Stimulated activated CD4-positive, alpha-beta T cell treated with anti-CD3 and anti-CD28 coated beads, Interleukin-1b, Interleukin-23, amount 100 ng/mL, for 48 hours (primary cell): ENCODE data around the gene APOA1.

Experiments used
- DNase-seq: peaks from one replicate; pipeline ENCODE4 v3.0.0-alpha.2; 2020

Gene APOA1

GRCh38 chr11:116833491-116833815, 4.0 kb downstream of the APOA1 start:
- DNase-seq: no peak

- DNase-seq: no peak
Observed at GRCh38 chr11:116832350-116833290, 4.8 kb downstream of the APOA1 start.

GRCh38 chr11:116831790-116832349, 5.6 kb downstream of the APOA1 start:
- DNase-seq: no peak

GRCh38 chr11:116830184-116830912, 7.1 kb downstream of the APOA1 start:
- DNase-seq: no peak

DNA sequence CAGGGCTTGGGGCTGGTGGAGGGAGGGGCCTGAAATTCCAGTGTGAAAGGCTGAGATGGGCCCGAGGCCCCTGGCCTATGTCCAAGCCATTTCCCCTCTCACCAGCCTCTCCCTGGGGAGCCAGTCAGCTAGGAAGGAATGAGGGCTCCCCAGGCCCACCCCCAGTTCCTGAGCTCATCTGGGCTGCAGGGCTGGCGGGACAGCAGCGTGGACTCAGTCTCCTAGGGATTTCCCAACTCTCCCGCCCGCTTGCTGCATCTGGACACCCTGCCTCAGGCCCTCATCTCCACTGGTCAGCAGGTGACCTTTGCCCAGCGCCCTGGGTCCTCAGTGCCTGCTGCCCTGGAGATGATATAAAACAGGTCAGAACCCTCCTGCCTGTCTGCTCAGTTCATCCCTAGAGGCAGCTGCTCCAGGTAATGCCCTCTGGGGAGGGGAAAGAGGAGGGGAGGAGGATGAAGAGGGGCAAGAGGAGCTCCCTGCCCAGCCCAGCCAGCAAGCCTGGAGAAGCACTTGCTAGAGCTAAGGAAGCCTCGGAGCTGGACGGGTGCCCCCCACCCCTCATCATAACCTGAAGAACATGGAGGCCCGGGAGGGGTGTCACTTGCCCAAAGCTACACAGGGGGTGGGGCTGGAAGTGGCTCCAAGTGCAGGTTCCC, 7.8 kb downstream of the APOA1 start, which contains the start of gene APOC3:
APOC3 (plus strand) TSS at position 383 of the 659 bp plus-strand sequence. CDS start 676 bp downstream, outside the sequence.
- no peak for DNase-seq

DNA sequence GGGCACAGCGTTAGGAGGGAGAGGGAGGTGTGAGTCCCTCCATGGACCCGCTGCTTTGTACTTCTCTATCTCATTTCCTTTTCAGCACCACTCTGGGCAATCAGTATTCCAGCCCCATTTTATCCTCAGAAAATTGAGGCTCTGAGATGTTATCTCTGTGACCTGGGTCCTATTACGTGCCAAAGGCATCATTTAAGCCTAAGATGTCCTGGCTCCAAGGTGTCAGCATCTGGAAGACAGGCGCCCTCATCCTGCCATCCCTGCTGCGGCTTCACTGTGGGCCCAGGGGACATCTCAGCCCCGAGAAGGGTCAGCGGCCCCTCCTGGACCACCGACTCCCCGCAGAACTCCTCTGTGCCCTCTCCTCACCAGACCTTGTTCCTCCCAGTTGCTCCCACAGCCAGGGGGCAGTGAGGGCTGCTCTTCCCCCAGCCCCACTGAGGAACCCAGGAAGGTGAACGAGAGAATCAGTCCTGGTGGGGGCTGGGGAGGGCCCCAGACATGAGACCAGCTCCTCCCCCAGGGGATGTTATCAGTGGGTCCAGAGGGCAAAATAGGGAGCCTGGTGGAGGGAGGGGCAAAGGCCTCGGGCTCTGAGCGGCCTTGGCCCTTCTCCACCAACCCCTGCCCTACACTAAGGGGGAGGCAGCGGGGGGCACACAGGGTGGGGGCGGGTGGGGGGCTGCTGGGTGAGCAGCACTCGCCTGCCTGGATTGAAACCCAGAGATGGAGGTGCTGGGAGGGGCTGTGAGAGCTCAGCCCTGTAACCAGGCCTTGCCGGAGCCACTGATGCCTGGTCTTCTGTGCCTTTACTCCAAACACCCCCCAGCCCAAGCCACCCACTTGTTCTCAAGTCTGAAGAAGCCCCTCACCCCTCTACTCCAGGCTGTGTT, 8.5 kb downstream of the APOA1 start:
- no peak for DNase-seq

- no peak for DNase-seq
Observed at GRCh38 chr11:116827461-116827860, 10.0 kb downstream of the APOA1 start.

DNA sequence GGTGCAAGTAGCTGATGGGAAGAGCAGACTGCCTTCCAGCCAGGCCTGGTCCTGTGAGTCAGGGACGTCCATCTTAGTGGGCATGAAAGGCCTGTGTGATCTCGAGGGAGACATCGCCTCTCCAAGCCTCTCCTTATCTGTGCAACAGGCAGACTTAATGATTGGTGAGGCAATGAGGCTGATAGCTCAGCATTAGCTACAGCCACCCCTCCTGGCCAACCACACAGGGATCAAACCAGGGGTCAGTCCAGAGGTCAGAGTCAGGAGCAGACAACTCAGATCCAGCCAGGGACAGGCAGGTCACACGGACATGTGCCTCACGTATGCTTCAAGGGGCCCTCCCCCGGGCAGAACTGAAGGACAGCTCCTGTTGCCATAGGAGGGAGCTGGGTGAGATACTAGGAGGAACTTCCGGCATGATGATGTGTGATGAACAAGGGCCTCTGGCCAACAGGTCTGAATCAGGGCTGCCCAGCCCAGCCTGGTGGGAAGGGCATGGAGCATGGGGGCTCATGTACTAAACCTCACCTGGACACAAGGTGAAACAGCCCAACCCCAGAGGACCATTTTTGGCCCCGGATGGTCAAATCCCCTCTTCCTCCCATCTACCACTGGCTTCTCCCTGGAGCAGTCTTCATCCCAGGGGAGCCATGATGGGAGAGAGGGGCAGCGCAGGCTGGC, 10.5 kb downstream of the APOA1 start:
- no peak for DNase-seq

GRCh38 chr11:116825854-116826750, 11.3 kb downstream of the APOA1 start:
- no peak for DNase-seq

- no peak for DNase-seq
Observed at GRCh38 chr11:116825434-116825833, 12.0 kb downstream of the APOA1 start.

DNA sequence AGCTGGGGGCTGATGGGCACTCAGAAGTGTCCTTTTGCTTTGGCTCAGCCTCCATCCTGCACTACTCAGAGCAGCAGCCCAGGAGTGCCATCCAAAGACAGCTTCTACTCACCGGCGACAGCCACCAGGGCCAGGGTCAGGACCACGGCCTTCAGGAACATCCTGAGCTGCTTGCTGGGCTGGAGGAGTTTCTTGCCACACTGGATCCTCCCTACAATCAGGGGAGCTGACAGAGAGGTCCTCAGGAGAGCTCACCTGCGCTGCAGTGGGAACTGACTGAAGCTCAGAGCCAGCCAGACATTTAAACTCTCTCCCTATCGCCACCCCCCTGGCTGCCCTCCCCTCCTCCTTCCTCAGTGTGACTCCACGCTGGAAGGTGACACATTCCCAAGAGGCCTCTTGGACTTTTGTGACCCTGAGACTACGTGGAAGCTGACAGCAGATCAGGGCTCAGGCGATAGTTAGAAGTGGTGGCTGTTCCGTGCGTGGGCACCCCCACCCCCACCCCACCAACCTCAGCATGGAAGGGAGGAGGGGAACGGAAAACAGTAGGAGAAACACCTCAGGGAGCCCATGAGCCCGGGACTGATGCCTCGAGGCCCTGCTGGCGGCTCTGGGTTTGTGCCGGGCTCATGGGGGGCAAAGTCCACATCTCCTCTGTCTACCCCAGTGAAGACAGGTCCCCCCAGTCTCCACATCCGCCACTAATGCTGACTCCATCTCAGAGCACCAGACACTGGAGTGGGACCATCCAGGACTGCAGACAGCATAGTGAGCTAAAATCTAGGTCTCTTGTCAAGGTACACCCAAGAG, 14.2 kb downstream of the APOA1 start, which contains the start of gene APOA4:
APOA4 (minus strand) TSS at position 274 of the 813 bp plus-strand sequence; CDS start at position 161, 113 bp downstream.
- no peak for DNase-seq

DNA sequence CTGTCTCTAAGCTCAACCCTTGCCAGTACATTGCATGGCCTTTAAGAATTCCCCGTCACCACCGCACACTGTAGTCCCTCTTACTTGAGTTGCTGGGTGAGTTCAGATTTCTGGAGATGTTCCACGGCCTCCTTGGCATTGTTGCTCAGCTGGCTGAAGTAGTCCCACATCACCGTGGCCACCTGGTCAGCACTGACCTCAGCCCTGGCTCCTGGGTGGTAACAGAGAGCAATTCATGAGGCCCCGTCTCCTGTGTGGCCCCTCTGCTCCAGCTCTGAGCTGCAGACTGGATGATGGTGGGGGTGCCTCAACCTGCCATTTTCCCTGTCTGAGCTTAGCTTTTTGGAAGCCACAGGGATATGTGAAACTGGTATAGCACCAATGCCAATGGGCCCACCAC, 14.8 kb downstream of the APOA1 start:
- DNase-seq: no peak

DNA sequence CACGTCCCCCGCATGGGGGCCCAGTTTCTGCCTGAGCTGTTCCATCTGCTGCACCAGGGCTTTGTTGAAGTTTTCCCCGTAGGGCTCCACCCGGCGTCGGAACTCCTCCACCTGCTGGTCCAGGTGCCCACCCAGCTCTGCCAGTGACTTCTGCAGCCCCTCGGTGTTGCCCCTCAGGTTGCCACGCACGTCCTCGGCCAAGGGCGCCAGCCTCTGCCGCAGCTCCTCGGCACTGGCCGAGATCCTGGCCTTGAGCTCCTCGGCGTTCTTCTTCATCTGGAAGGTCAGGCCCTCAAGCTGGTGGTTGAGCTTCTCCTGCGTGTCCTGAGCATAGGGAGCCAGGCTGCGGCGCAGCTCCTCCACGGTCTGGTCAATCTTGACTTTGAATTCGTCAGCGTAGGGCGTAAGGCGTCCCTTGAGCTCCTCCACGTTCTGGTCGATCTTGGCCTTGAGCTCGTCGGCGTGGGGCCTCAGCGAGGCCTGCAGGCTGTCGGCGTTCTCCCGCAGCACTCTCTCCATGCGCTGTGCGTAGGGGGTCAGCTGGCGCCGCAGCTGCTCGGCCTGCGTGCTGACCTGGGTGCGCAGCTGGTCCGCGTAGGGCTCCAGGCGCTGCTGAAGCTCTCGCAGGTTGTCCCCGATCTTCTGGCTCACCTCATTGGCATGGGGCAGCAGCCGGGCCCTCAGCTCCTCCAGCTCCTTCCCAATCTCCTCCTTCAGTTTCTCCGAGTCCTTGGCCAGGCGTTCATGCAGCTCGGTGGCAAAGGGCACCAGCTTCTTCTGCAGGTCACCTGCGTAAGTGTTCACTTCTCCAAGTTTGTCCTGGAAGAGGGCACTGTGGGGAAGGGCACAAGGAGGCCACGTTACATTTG, 16.1 kb downstream of the APOA1 start:
- DNase-seq: no peak

- no peak for DNase-seq
Observed at GRCh38 chr11:116819049-116819448, 18.4 kb downstream of the APOA1 start.

DNA sequence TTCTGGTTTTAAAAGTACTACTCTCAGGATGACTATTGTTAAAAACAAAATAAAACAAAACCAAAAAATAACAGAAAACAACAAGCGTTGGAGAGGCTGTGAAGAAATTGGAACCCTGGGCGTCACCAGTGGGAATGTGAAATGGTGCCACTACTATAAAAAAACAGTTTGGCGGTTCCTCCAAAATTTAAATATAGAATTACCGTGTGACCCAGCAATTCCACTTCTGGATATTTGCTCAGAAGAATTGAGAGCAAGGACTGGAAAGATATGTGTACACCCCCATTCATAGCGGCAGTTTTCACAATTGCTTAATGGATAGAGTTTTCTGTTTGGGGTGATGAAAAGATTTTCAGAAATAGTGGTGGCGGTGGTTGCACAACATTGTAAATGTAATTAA, 22.9 kb downstream of the APOA1 start:
- DNase-seq: no peak

DNA sequence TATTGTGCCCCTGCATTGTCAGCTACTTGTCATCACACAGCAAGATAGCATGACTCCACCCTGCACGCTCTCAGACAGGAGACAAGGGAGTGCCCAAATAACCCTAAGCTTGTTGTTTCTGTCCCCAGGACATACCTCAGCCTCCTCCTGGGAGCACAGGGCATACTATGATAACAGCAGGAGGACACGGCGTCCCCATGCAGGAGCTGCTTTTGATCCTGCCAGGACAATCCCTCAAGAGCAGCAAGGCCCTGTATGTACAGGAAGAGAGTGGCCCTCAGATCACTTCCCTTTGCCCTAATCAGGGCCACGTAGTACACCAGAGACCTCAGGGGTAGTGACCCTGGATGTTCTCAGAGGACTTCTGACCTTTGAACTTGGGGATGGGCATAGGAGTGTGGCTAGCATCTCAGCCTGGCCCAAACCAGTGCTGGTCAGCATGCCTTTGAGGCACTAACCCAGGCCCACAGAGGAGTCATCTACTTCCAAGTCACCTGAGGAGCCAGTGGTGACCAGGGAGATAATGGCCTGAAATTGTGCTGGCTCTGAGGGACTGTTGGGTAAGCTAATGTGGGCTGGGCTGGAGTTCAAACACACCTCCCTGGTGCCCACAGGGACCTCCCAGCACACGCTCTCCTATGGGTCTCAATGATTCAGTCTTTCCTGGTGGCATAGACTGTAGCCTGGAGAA, 23.5 kb downstream of the APOA1 start:
- no peak for DNase-seq

- no peak for DNase-seq
Observed at GRCh38 chr11:116813170-116813569, 24.3 kb downstream of the APOA1 start.

GRCh38 chr11:116812109-116812508, 25.3 kb downstream of the APOA1 start:
- no peak for DNase-seq
